HG02852 (cell line): ENCODE measurements around the gene GGT6.

Experiments
- ATAC-seq: cut with Tn5 transposase; IDR thresholded peaks from one replicate; pipeline ENCODE4 v1.9.1; 2021; ENCODE audit warnings: mild to moderate bottlenecking, moderate library complexity; ENCODE audit not compliant: unreplicated experiment

GGT6 gene

GRCh38 chr17:4540687-4541327 lies 19.6 kb downstream of the GGT6 start:
- ATAC-seq = no peak

GRCh38 chr17:4540224-4540651 lies 20.1 kb downstream of the GGT6 start:
- ATAC-seq = no peak

GRCh38 chr17:4539576-4540223 lies 20.7 kb downstream of the GGT6 start:
- ATAC-seq = no peak

GRCh38 chr17:4539025-4539424 lies 21.4 kb downstream of the GGT6 start:
- no peak for ATAC-seq

GRCh38 chr17:4538236-4539002 lies 22.0 kb downstream of the GGT6 start:
- no peak for ATAC-seq

- no peak for ATAC-seq
These were observed 22.7 kb downstream of the GGT6 start for GRCh38 chr17:4537451-4538235.

GRCh38 chr17:4536742-4537411 lies 23.5 kb downstream of the GGT6 start:
- ATAC-seq = no peak

- ATAC-seq = no peak
These were observed 24.1 kb downstream of the GGT6 start for GRCh38 chr17:4536259-4536741.

GRCh38 chr17:4535667-4536258 lies 24.6 kb downstream of the GGT6 start:
- no peak for ATAC-seq

GRCh38 chr17:4534928-4535666 lies 25.3 kb downstream of the GGT6 start:
- no peak for ATAC-seq

GRCh38 chr17:4534515-4534914 lies 25.9 kb downstream of the GGT6 start:
- ATAC-seq = no peak

GRCh38 chr17:4533523-4534504 lies 26.6 kb downstream of the GGT6 start:
- no peak for ATAC-seq

- no peak for ATAC-seq
These were observed 27.4 kb downstream of the GGT6 start for GRCh38 chr17:4532860-4533522.

GRCh38 chr17:4531988-4532736 lies 28.2 kb downstream of the GGT6 start:
- ATAC-seq = no peak

- no peak for ATAC-seq
These were observed 29.3 kb downstream of the GGT6 start for GRCh38 chr17:4530799-4531730.
